Liver (tissue), 9 donors: ENCODE results near the gene SPSB1. TPM values are rescaled to one million over a fixed set of nuclear protein-coding genes. Genes with fewer than 3 reads are reported as not detected.

Source experiments
- DNase-seq: peaks from one replicate; pipeline ENCODE4 v3.0.0-alpha.2; 2017; ENCODE audit warnings: low spot score
- H3K27ac ChIP-seq, 2 donors: one replicate each; pipeline ENCODE4 v1.7.0; 2013; ENCODE audit warnings: inconsistent platforms in 2 of 2, low read length in 2 of 2, control low read depth in 1 of 2, low read depth in 1 of 2, mild to moderate bottlenecking in 1 of 2
- H3K27me3 ChIP-seq, 4 donors: one replicate each; pipeline versions ENCODE4 v1.6.1 to v1.7.0; 2013; ENCODE audit warnings: low read length in 3 of 4, inconsistent platforms in 1 of 4, mild to moderate bottlenecking in 1 of 4, moderate library complexity in 1 of 4; ENCODE audit not compliant: control insufficient read depth in 4 of 4, insufficient read depth in 4 of 4
- H3K36me3 ChIP-seq, 4 donors: one replicate each; pipeline versions ENCODE4 v1.6.1 to v1.7.0; 2013; ENCODE audit warnings: low read length in 3 of 4, mild to moderate bottlenecking in 3 of 4, low read depth in 1 of 4, moderate library complexity in 1 of 4; ENCODE audit not compliant: control insufficient read depth in 4 of 4, insufficient read depth in 3 of 4
- H3K4me1 ChIP-seq, 4 donors: one replicate each; pipeline versions ENCODE4 v1.6.1 to v1.7.0; 2013; ENCODE audit warnings: low read length in 3 of 4, mild to moderate bottlenecking in 3 of 4, moderate library complexity in 1 of 4; ENCODE audit not compliant: control insufficient read depth in 4 of 4, insufficient read depth in 4 of 4
- H3K4me3 ChIP-seq, 3 donors: one replicate each; pipeline versions ENCODE4 v1.6.1 to v1.7.0; 2013; ENCODE audit warnings: low read length in 3 of 3, control low read depth in 1 of 3, low read depth in 1 of 3, mild to moderate bottlenecking in 1 of 3
- H3K9ac ChIP-seq, 2 donors: one replicate each; pipeline ENCODE4 v1.7.0; 2013; ENCODE audit warnings: low read length in 2 of 2, mild to moderate bottlenecking in 2 of 2, moderate library complexity in 2 of 2, control low read depth in 1 of 2, low read depth in 1 of 2
- H3K9me3 ChIP-seq, 4 donors: one replicate each; pipeline versions ENCODE4 v1.6.1 to v1.7.0; 2013; ENCODE audit warnings: low read length in 3 of 4; ENCODE audit not compliant: control insufficient read depth in 4 of 4
- ATF3 ChIP-seq: IDR thresholded peaks from 2 replicates; pipeline ENCODE4 v1.6.1; 2016; ENCODE audit warnings: antibody characterized with exemption
- CTCF ChIP-seq: fragments of 150-350 bp; IDR thresholded peaks from 2 replicates; pipeline ENCODE4 v1.5.1; 2017; ENCODE audit warnings: improper control_type of control experiment, low read depth, low read length; ENCODE audit not compliant: missing input control
- EGR1 ChIP-seq, 2 donors: IDR thresholded peaks; 2 replicates each; pipeline ENCODE4 v1.6.1; 2016 to 2018; ENCODE audit warnings: antibody characterized with exemption in 2 of 2, low read depth in 2 of 2
- FOXA1 ChIP-seq: IDR thresholded peaks from 2 replicates; pipeline ENCODE4 v1.6.1; 2016; ENCODE audit warnings: antibody characterized with exemption
- FOXA2 ChIP-seq: IDR thresholded peaks from 2 replicates; pipeline ENCODE4 v1.6.1; 2016; ENCODE audit warnings: antibody characterized with exemption
- GABPA ChIP-seq, 2 donors: IDR thresholded peaks in 1 of 2; conservative IDR thresholded peaks in 1 of 2; 2 replicates each; pipeline ENCODE4 v1.6.1; 2016; ENCODE audit warnings: antibody characterized with exemption in 2 of 2, mild to moderate bottlenecking in 1 of 2, moderate library complexity in 1 of 2
- HNF4A ChIP-seq, 2 donors: conservative IDR thresholded peaks; 2 replicates each; pipeline ENCODE4 v1.6.1; 2016; ENCODE audit warnings: antibody characterized with exemption in 2 of 2, mild to moderate bottlenecking in 2 of 2
- HNF4G ChIP-seq: IDR thresholded peaks from 2 replicates; pipeline ENCODE4 v1.6.1; 2016; ENCODE audit warnings: antibody characterized with exemption
- JUND ChIP-seq, 2 donors: IDR thresholded peaks; 2 replicates each; pipeline ENCODE4 v1.6.1; 2016; ENCODE audit warnings: antibody characterized with exemption in 2 of 2
- MAX ChIP-seq: IDR thresholded peaks from 2 replicates; pipeline ENCODE4 v1.6.1; 2016; ENCODE audit warnings: antibody characterized with exemption
- NR2F2 ChIP-seq: IDR thresholded peaks from 2 replicates; pipeline ENCODE4 v1.6.1; 2016; ENCODE audit warnings: antibody characterized with exemption
- RAD21 ChIP-seq, 2 donors: IDR thresholded peaks; 2 replicates each; pipeline ENCODE4 v1.6.1; 2016; ENCODE audit warnings: antibody characterized with exemption in 2 of 2, mild to moderate bottlenecking in 2 of 2
- REST ChIP-seq: IDR thresholded peaks from 2 replicates; pipeline ENCODE4 v1.6.1; 2016; ENCODE audit warnings: antibody characterized with exemption, mild to moderate bottlenecking
- RXRA ChIP-seq, 2 donors: IDR thresholded peaks; 2 replicates each; pipeline ENCODE4 v1.6.1; 2017 to 2018; ENCODE audit warnings: antibody characterized with exemption in 2 of 2, mild to moderate bottlenecking in 1 of 2
- SP1 ChIP-seq: IDR thresholded peaks from 2 replicates; pipeline ENCODE4 v1.6.1; 2018; ENCODE audit warnings: antibody characterized with exemption, mild to moderate bottlenecking
- TAF1 ChIP-seq: conservative IDR thresholded peaks from 2 replicates; pipeline ENCODE4 v1.6.1; 2016; ENCODE audit warnings: antibody characterized with exemption, mild to moderate bottlenecking
- YY1 ChIP-seq: IDR thresholded peaks from 2 replicates; pipeline ENCODE4 v1.6.1; 2016; ENCODE audit warnings: antibody characterized with exemption, mild to moderate bottlenecking
- ZBTB33 ChIP-seq: IDR thresholded peaks from 2 replicates; pipeline ENCODE4 v1.6.1; 2016; ENCODE audit warnings: antibody characterized with exemption
- WGBS: extraction: QIAGEN DNeasy Blood & Tissue Kit; methylation state at CpG from one replicate; pipeline ENCODE4 v1.1.7; 2013; 5-methylcytosine and 5-hydroxymethylcytosine counted together
- polyA plus RNA-seq, 2 donors: library from polyadenylated mRNA; stranded (reverse) in 1 of 2; unstranded in 1 of 2; fragments of 200-250 nt in 1 of 2; fragments of >200 nt in 1 of 2; fragmentation: Nextera tagmentation in 1 of 2; extraction: Ambion mirVana in 1 of 2; gene quantifications; one replicate each; pipeline versions ENCODE4 v1.2.1 to v1.2.3, GENCODE V29; 2013 to 2015
- total RNA-seq, 2 donors: library from RNA; depleted of rRNA; stranded (reverse); fragments of >200 nt; gene quantifications; one replicate each; pipeline ENCODE4 v1.2.3, GENCODE V29; 2014
- donor health status: healthy.
- donor health status: healthy.
- donor health status: healthy.
- donor health status: healthy.
- donor health status: healthy.

Gene SPSB1
- total and polyA plus RNA-seq, 4 donors: 4.1 to 22.6 (median 14.8) TPM

- TF ChIP-seq SP1 (no peak), HNF4G (no peak)
Measured at GRCh38 chr1:9245661-9246060, 47.0 kb upstream of the SPSB1 start (continued).

- H3K4me3 ChIP-seq: no peak overlapping the region
- no peak overlapping the region for H3K27ac ChIP-seq
- H3K36me3 ChIP-seq: peaks cover 4 to 29% (median 21%) of the 10 kb centered on the region in 4 donors
- WGBS: 87% methylated on average over 5 of the region's 5 CpGs
- H3K27me3 ChIP-seq: no peaks in the 10 kb centered on the region
- DNase-seq: no peak
- H3K9me3 ChIP-seq: no peaks in the 10 kb centered on the region
- H3K4me1 ChIP-seq: peaks cover 35 to 84% (median 77%) of the 10 kb centered on the region in 4 donors
- no peak overlapping the region for H3K9ac ChIP-seq
- TF ChIP-seq HNF4A (conservative IDR thresholded peaks at IDR 0.05) (no peak), REST (no peak), FOXA1 (no peak), YY1 (no peak), SP1 (no peak), FOXA2 (no peak), NR2F2 (no peak), JUND (IDR thresholded peaks at IDR 0.05) (no peak), RAD21 (IDR thresholded peaks at IDR 0.05) (no peak), HNF4G (no peak), EGR1 (IDR thresholded peaks at IDR 0.05; ENCODE audit: low read depth in 2 of 2) (no peak), RXRA (IDR thresholded peaks at IDR 0.05) (no peak), ZBTB33 (no peak), GABPA (IDR thresholded peaks at IDR 0.05 in 1 of 2, conservative IDR thresholded peaks at IDR 0.05 in 1 of 2) (no peak)
Measured at GRCh38 chr1:9246215-9246614, 46.5 kb upstream of the SPSB1 start.

GRCh38 chr1:9246841-9247785 is 45.6 kb upstream of the SPSB1 start:
- WGBS: 86% methylated on average over 41 of the region's 41 CpGs
- Histone ChIP-seq H3K9me3 (no peaks in the 10 kb centered on the region), H3K4me1 (peaks cover 37 to 93% (median 86%) of the 10 kb centered on the region in 4 donors), H3K27me3 (no peaks in the 10 kb centered on the region), H3K4me3 (no peak overlapping the region), H3K27ac (peak overlapping the region; percentile 23 to 68), H3K9ac (peak overlapping the region in 1 of 2 donors; percentile 22), H3K36me3 (peaks cover 4 to 29% (median 22%) of the 10 kb centered on the region in 4 donors)
- DNase-seq: no peak
- TF ChIP-seq YY1 (no peak), FOXA1 (no peak), EGR1 (IDR thresholded peaks at IDR 0.05; ENCODE audit: low read depth in 2 of 2) (no peak), NR2F2 (no peak), HNF4A (conservative IDR thresholded peaks at IDR 0.05) (no peak), HNF4G (no peak), MAX (no peak), TAF1 (no peak), ATF3 (no peak), ZBTB33 (no peak), GABPA (IDR thresholded peaks at IDR 0.05 in 1 of 2, conservative IDR thresholded peaks at IDR 0.05 in 1 of 2) (no peak), RXRA (IDR thresholded peaks at IDR 0.05) (no peak), SP1 (no peak), JUND (IDR thresholded peaks at IDR 0.05) (no peak), CTCF (no peak), FOXA2 (no peak)
